Activated T-helper 2 cell treated with anti-CD3 and anti-CD28 coated beads, Interferon-gamma antibody, Interleukin-2, Interleukin-4, amounts not matched to agents 10 μg/mL and 5 μg/mL and 100 μg/mL, durations not matched to agents 14 hours and 24 hours and 36 hours (primary cell): ENCODE measurements around the gene ACKR1. TPM values are rescaled to one million over a fixed set of nuclear protein-coding genes. Genes with fewer than 3 reads are reported as not detected.

Experiments
- total RNA-seq: library from RNA; stranded (reverse); gene quantifications from 2 replicates; pipeline ENCODE4 v1.2.3, GENCODE V29; 2022

The ACKR1 gene
- total RNA-seq, 1 donor from 2014 or later = not detected

Other genes starting within 250 kb of the ACKR1 start
- 108 and 113 TPM in 2 replicates for gene IFI16, start 195.0 kb upstream of the ACKR1 start, total RNA-seq
- 101 and 109 TPM in 2 replicates for gene AIM2, start 128.1 kb upstream of the ACKR1 start, total RNA-seq
- not detected in 2 replicates for gene CADM3, start 33.3 kb upstream of the ACKR1 start, total RNA-seq
- gene FCER1A, start 97.5 kb downstream of the ACKR1 start, total RNA-seq = not detected in 2 replicates
- not detected in 2 replicates for gene OR10J4, start 227.3 kb downstream of the ACKR1 start, total RNA-seq
- gene OR10J1, start 234.8 kb downstream of the ACKR1 start, total RNA-seq = not detected in 2 replicates